Fibroblast of villous mesenchyme (primary cell): ENCODE results near the gene CCDC12. TPM values are rescaled to one million over a fixed set of nuclear protein-coding genes. Genes with fewer than 3 reads are reported as not detected.

Source experiments
- DNase-seq: peaks from one replicate; pipeline ENCODE4 v3.0.0-alpha.2; 2010; ENCODE audit warnings: low read depth
- H3K4me3 ChIP-seq: 2 replicates; pipeline ENCODE4 v1.5.1; 2011; ENCODE audit warnings: low read depth, mild to moderate bottlenecking, low read length
- CTCF ChIP-seq: IDR thresholded peaks from 2 replicates; pipeline ENCODE4 v1.5.1; 2012; ENCODE audit warnings: low read depth, mild to moderate bottlenecking, low read length; ENCODE audit not compliant: insufficient read depth
- total RNA-seq: library from RNA; depleted of rRNA; stranded (reverse); fragments of >200 nt; gene quantifications from 2 replicates; pipeline ENCODE4 v1.2.3, GENCODE V29; 2012

CCDC12 gene
- total RNA-seq, 1 donor: 18.6 TPM

GRCh38 chr3:47017504-47018268 lies 41.1 kb upstream of the CCDC12 start:
- no peak overlapping the region for H3K4me3 ChIP-seq
- peak; percentile 21 for DNase-seq
- TF ChIP-seq CTCF: no peak

- H3K4me3 ChIP-seq: no peak overlapping the region
- no peak for TF ChIP-seq CTCF
- DNase-seq: peak; percentile 80
Measured at GRCh38 chr3:47016934-47017435, 40.4 kb upstream of the CCDC12 start.

- DNase-seq: no peak
- H3K4me3 ChIP-seq: no peak overlapping the region
- no peak for TF ChIP-seq CTCF
Measured at GRCh38 chr3:47016086-47016933, 39.8 kb upstream of the CCDC12 start.

- DNase-seq: no peak
- no peak for TF ChIP-seq CTCF
- H3K4me3 ChIP-seq: no peak overlapping the region
Measured at GRCh38 chr3:47015151-47015550, 38.6 kb upstream of the CCDC12 start.

GRCh38 chr3:47014036-47014435 lies 37.5 kb upstream of the CCDC12 start:
- H3K4me3 ChIP-seq: no peak overlapping the region
- no peak for TF ChIP-seq CTCF
- DNase-seq: no peak

GRCh38 chr3:47013231-47013630 lies 36.7 kb upstream of the CCDC12 start:
- no peak for TF ChIP-seq CTCF
- no peak for DNase-seq
- no peak overlapping the region for H3K4me3 ChIP-seq
